CD4-positive, alpha-beta T cell (primary cell): Measurements from ENCODE around the gene ATAD3C. TPM values are rescaled to one million over a fixed set of nuclear protein-coding genes. Genes with fewer than 3 reads are reported as not detected.
A peak's percentile ranks its signal among the peaks of the same experiment; 100 is the strongest.
"Not testable (repeated sequence)": the region's sequence is repeated elsewhere in the genome, so short reads cannot be mapped to it uniquely, and the experiment has no call there.

Experiments used
- ATAC-seq: fragments of 200-7000 bp; cut with Tn5 transposase; one replicate; pipeline ENCODE4 v1.10.0; 2022; ENCODE audit warnings: mild to moderate bottlenecking; ENCODE audit not compliant: poor library complexity
- CTCF ChIA-PET: fragments of 350-600 bp; sonication (Branson Sonifier 250); formaldehyde crosslinking; loops from one replicate; lab custom pipeline; 2021; ENCODE audit warnings: antibody characterized with exemption, inconsistent platforms; lab: Charles Lee
- POLR2A ChIA-PET: fragments of 350-600 bp; sonication (Branson Sonifier 250); formaldehyde crosslinking; loops from one replicate; lab custom pipeline; 2021; ENCODE audit warnings: antibody characterized with exemption, inconsistent platforms; lab: Charles Lee
- DNase-seq, 14 experiments: peaks; one replicate each; pipeline ENCODE4 v3.0.0-alpha.2; 2013 to 2020; ENCODE audit warnings: mixed read lengths in 2 of 14
- H3K27ac ChIP-seq, 2 donors: one replicate each; pipeline versions ENCODE4 v1.5.1 to v1.7.0; 2013; ENCODE audit warnings: low read length in 2 of 2, low read depth in 1 of 2, mild to moderate bottlenecking in 1 of 2
- H3K27me3 ChIP-seq, 2 experiments: 1 replicate in 1 of 2; 2 replicates in 1 of 2; pipeline versions ENCODE4 v1.6.1 to v1.7.0; 2013; ENCODE audit warnings: low read length in 2 of 2, control low read depth in 1 of 2, mild to moderate bottlenecking in 1 of 2, moderate library complexity in 1 of 2; ENCODE audit not compliant: insufficient read depth in 2 of 2, control insufficient read depth in 1 of 2
- H3K36me3 ChIP-seq: one replicate; pipeline ENCODE4 v1.6.1; 2013; ENCODE audit warnings: low read length, control low read depth; ENCODE audit not compliant: insufficient read depth
- H3K4me1 ChIP-seq: one replicate; pipeline ENCODE4 v1.6.1; 2013; ENCODE audit warnings: low read length, control low read depth; ENCODE audit not compliant: insufficient read depth
- H3K4me3 ChIP-seq: one replicate; pipeline ENCODE4 v1.5.1; 2013; ENCODE audit warnings: mild to moderate bottlenecking, low read length, moderate library complexity
- H3K9me3 ChIP-seq, 2 experiments: 1 replicate in 1 of 2; 2 replicates in 1 of 2; pipeline versions ENCODE4 v1.6.1 to v1.7.0; 2013; ENCODE audit warnings: low read length in 2 of 2, mild to moderate bottlenecking in 2 of 2, control low read depth in 1 of 2, moderate library complexity in 1 of 2; ENCODE audit not compliant: control insufficient read depth in 1 of 2, insufficient read depth in 1 of 2
- H3K27ac Mint-ChIP-seq: one replicate; pipeline ENCODE4 v1.8.0; 2020; ENCODE audit warnings: mixed read lengths
- H3K27me3 Mint-ChIP-seq: one replicate; pipeline ENCODE4 v1.8.0; 2021; ENCODE audit warnings: mixed read lengths
- H3K36me3 Mint-ChIP-seq: one replicate; pipeline ENCODE4 v1.8.0; 2021; ENCODE audit warnings: low read depth, mixed read lengths
- H3K4me1 Mint-ChIP-seq: one replicate; pipeline ENCODE4 v1.8.0; 2021; ENCODE audit warnings: low read depth, mixed read lengths
- H3K4me3 Mint-ChIP-seq: one replicate; pipeline ENCODE4 v1.8.0; 2020; ENCODE audit warnings: mild to moderate bottlenecking, mixed read lengths
- H3K9me3 Mint-ChIP-seq: one replicate; pipeline ENCODE4 v1.8.0; 2020; ENCODE audit warnings: mixed read lengths
- CTCF ChIP-seq: fragments of 200-600 bp; IDR thresholded peaks from one replicate; pipeline ENCODE4 v1.8.0; 2022; ENCODE audit warnings: antibody characterized with exemption, mild to moderate bottlenecking
- intact Hi-C, 2 experiments: fragments of 100-400 bp; cut with DNase I in 1 of 2; cut with micrococcal nuclease in 1 of 2; formaldehyde crosslinking; loops; one replicate each; pipeline versions ENCODE4 v1.15.1 to v1.9.0; 2023 to 2025; cut with DNase I, micrococcal nuclease
- total RNA-seq, 174 experiments: library from RNA in 2 of 174; stranded (reverse) in 2 of 174; gene quantifications; one replicate each; pipeline ENCODE4 v1.2.3 and lab custom pipeline; 2021 to 2026

ATAD3C gene
- total RNA-seq, 2 experiments from 2014 or later = 0.28 to 0.74 TPM

GRCh38 chr1:1400576-1401456, 48.7 kb upstream of the ATAD3C start:
- Mint-ChIP-seq H3K9me3 (no peaks in the 10 kb centered on the region), H3K36me3 (peaks cover 73% of the 10 kb centered on the region), H3K27me3 (no peaks in the 10 kb centered on the region), H3K4me1 (peaks cover 42% of the 10 kb centered on the region), H3K27ac (peak overlapping the region; percentile 86), H3K4me3 (peak overlapping the region; percentile 92)
- Histone ChIP-seq H3K27me3 (no peaks in the 10 kb centered on the region), H3K36me3 (peaks cover 69% of the 10 kb centered on the region), H3K4me1 (peaks cover 58% of the 10 kb centered on the region), H3K9me3 (no peaks in the 10 kb centered on the region), H3K4me3 (peak overlapping the region; percentile 99), H3K27ac (peak overlapping the region; percentile 81 to 89)
- DNase-seq = no peak
- no peak for ATAC-seq
- POLR2A ChIA-PET = interaction anchor here (1.8 to 4.2 kb wide), 6 partner anchors 7 to 379 kb away, joined by 4 to 80 read pairs (median 22); partner anchors contain the start of genes AURKAIP1 and MRPL20
- CTCF ChIA-PET = interaction anchor here (1.9 kb wide), 1 partner anchor 26 kb away, joined by 11 read pairs; the partner anchor contains the start of gene AURKAIP1
- intact Hi-C loops = no loop called here
- TF ChIP-seq CTCF = no peak

DNA sequence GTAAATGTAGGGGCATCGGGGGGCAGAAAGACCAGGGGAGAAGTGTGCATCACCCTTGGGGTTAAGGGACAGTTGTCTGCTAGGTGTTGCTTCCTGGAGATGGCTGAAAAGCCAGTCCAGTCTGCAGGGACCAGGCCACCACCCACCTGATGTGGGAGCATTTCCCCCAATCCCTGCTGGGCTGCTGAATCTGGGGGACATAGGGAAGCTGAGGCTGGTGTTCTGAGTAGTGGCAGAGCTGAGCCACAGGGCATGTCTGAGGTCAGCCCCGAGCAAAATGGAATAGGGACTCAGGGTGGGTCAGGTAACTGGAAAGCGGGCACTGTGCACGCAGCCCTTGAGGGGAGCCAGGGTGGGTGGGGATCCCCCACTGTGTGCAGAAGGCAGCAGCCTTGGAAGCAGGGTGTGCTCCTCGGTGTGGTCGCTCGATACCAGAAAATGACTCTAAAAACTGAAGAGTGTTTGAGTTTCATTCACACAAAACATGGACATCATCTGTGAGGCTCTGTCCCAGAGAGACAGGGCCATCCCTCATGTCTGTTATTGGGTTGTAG, 48.0 kb upstream of the ATAD3C start:
- Histone ChIP-seq H3K4me3 (no peak overlapping the region), H3K27ac (no peak overlapping the region), H3K36me3 (peaks cover 70% of the 10 kb centered on the region), H3K9me3 (no peaks in the 10 kb centered on the region), H3K27me3 (no peaks in the 10 kb centered on the region), H3K4me1 (peaks cover 65% of the 10 kb centered on the region)
- ATAC-seq (no peak), DNase-seq (no peak)
- intact Hi-C loops = no loop called here
- Mint-ChIP-seq H3K27ac (peak overlapping the region; percentile 86), H3K36me3 (peaks cover 78% of the 10 kb centered on the region), H3K27me3 (no peaks in the 10 kb centered on the region), H3K9me3 (no peaks in the 10 kb centered on the region), H3K4me3 (peak overlapping the region; percentile 84), H3K4me1 (peaks cover 47% of the 10 kb centered on the region)
- ChIA-PET CTCF (no interaction called here), POLR2A (interaction anchor here (2.1 to 4.2 kb wide), 2 partner anchors 26 kb away, joined by 9 to 80 read pairs; partner anchors contain the start of gene AURKAIP1)
- TF ChIP-seq CTCF = no peak

DNA sequence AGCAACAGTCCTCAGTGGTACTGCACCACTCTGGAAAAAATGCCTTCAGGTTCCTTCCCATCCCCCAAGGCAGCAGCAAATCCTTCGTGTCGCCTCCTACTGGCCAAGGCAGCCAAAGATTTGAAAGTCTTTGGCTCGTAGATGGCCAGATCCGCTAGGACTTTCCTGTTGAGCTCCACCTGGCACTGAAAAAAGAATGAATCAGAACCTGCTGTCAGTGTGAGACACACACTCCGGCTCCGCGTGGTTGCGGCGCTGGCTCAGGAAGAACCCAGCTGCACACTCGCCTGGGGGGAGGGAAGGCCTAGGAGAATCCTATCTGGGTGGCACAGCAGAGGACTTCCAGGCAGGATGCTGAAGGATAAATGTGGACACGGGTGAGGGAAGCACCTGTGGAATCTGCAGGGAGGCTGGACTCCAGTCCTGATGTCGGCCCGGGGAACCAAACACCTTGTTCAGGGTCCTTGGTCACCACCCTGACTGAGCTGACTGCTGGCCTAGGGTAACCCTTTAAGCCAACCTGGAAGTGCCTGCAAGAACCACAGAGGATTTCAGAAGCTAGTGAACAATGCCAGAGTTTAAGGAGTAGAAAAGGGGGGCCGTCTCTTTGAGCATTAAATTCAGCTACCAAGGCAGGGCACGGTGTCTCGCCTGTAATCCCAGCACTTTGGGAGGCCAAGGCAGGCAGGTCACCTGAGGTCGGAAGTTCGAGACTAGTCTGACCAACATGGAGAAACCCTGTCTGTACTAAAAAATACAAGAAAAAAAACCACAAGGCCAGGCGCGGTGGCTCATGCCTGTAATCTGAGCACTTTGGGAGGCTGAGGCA, 47.2 kb upstream of the ATAD3C start:
- ChIA-PET CTCF (no interaction called here), POLR2A (interaction anchor here (0.6 to 2.1 kb wide), 2 partner anchors 27 to 802 kb away, joined by 3 to 9 read pairs; partner anchors contain the start of gene AURKAIP1)
- Histone ChIP-seq H3K4me1 (peaks cover 64% of the 10 kb centered on the region), H3K27ac (no peak overlapping the region), H3K4me3 (no peak overlapping the region), H3K9me3 (no peaks in the 10 kb centered on the region), H3K36me3 (peaks cover 64% of the 10 kb centered on the region), H3K27me3 (no peaks in the 10 kb centered on the region)
- intact Hi-C loops = no loop called here
- ATAC-seq = no peak
- H3K27me3 Mint-ChIP-seq = no peaks in the 10 kb centered on the region
- H3K27ac Mint-ChIP-seq = peak overlapping the region; percentile 86
- peaks cover 79% of the 10 kb centered on the region for H3K36me3 Mint-ChIP-seq
- H3K4me1 Mint-ChIP-seq = peaks cover 52% of the 10 kb centered on the region
- TF ChIP-seq CTCF = peak; percentile 34
- DNase-seq = peak in 5 of 14 experiments; percentile 19 to 68 (median 31)
- peak overlapping the region; percentile 84 for H3K4me3 Mint-ChIP-seq
- H3K9me3 Mint-ChIP-seq = no peaks in the 10 kb centered on the region

GRCh38 chr1:1402901-1403392, 46.5 kb upstream of the ATAD3C start:
- Mint-ChIP-seq H3K4me1 (peaks cover 50% of the 10 kb centered on the region), H3K27ac (peak overlapping the region; percentile 86), H3K4me3 (peak overlapping the region; percentile 94), H3K36me3 (peaks cover 74% of the 10 kb centered on the region)
- H3K27me3 Mint-ChIP-seq, H3K9me3 Mint-ChIP-seq, ATAC-seq, H3K27me3 ChIP-seq, DNase-seq, H3K27ac ChIP-seq, intact Hi-C loops, H3K4me3 ChIP-seq, H3K9me3 ChIP-seq: not testable (repeated sequence)
- H3K36me3 ChIP-seq = peaks cover 58% of the 10 kb centered on the region
- POLR2A ChIA-PET = interaction anchor here (0.6 to 2.1 kb wide), 2 partner anchors 28 to 801 kb away, joined by 3 to 9 read pairs; partner anchors contain the start of gene AURKAIP1
- CTCF ChIA-PET = interaction anchor here (0.7 kb wide), 1 partner anchor 12 kb away, joined by 3 read pairs; no protein-coding TSS in a partner anchor
- peaks cover 62% of the 10 kb centered on the region for H3K4me1 ChIP-seq
